Prostate gland (tissue), 2 donors: ENCODE measurements around the gene PTPA.

Experiments
- CTCF ChIP-seq, 4 experiments: fragments of 200-600 bp in 2 of 4; fragments of 450-650 bp in 2 of 4; sonication (generic) in 2 of 4; IDR thresholded peaks; 1 replicate in 3 of 4; 2 replicates in 1 of 4; pipeline ENCODE4 v1.5.1; 2016 to 2019; ENCODE audit warnings: antibody characterized with exemption in 4 of 4, mild to moderate bottlenecking in 2 of 4, moderate library complexity in 2 of 4
- POLR2A ChIP-seq: fragments of 450-650 bp; IDR thresholded peaks from one replicate; pipeline ENCODE4 v1.6.1; 2016; ENCODE audit warnings: antibody characterized with exemption, mild to moderate bottlenecking

- TF ChIP-seq CTCF (IDR thresholded peaks at IDR 0.05) (no peak), POLR2A (no peak)
Measured at GRCh38 chr9:129160712-129161533, 49.7 kb downstream of the PTPA start.
